ENCODE measurements around the gene TNFRSF6B. TPM values are rescaled to one million over a fixed set of nuclear protein-coding genes. Genes with fewer than 3 reads are reported as not detected.
"Not testable (repeated sequence)": the region's sequence is repeated elsewhere in the genome, so short reads cannot be mapped to it uniquely, and the experiment has no call there.

Gene TNFRSF6B
- total and polyA plus RNA-seq, 4 donors, result 1.6 to 195 (median 32.7) TPM

DNA sequence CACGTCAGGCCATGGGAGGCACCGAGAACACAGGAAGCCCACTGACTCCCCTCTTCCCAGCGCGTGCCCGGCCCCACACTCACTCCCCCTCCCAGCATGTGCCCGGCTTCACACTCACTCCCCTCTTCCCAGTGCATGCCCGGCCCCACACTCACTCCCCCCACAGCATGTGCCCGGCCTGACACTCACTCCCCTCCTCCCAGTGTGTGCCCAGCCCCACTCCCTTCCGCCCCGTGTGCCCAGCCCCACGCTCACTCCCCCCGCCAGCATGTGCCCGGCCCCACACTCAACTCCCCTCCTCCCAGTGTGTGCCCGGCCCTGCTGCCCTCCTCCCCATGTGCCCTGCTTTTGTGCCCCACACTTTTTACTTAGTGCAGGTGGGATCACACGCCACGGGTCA, 28.6 kb upstream of the TNFRSF6B start:
- Histone ChIP-seq H3K9ac (ENCODE audit: insufficient read depth in 1 of 2, low read length in 2 of 2) (no peak overlapping the region), H3K36me3 (ENCODE audit: control insufficient read depth in 4 of 4, insufficient read depth in 4 of 4, low read length in 4 of 4) (peaks cover 0 to 56% (median 18%) of the 10 kb centered on the region in 4 donors), H3K4me3 (no peak overlapping the region), H3K27ac (ENCODE audit: low read depth in 1 of 2, low read length in 1 of 2) (no peak overlapping the region), H3K4me1 (ENCODE audit: control insufficient read depth in 5 of 5, insufficient read depth in 5 of 5, low read length in 5 of 5) (no peaks in the 10 kb centered on the region), H3K27me3 (ENCODE audit: control insufficient read depth in 3 of 3, insufficient read depth in 3 of 3, low read length in 2 of 3) (no peaks in the 10 kb centered on the region), H3K9me3 (ENCODE audit: control insufficient read depth in 4 of 4, insufficient read depth in 3 of 4, low read length in 3 of 4) (no peaks in the 10 kb centered on the region)
- ATAC-seq (ENCODE audit: insufficient read depth, low FRiP score) (no peak), DNase-seq (no peak)
- 92 to 96% methylated on average over 16 of the region's 16 CpGs for WGBS, 2 donors
- TF ChIP-seq, protein P1, sequence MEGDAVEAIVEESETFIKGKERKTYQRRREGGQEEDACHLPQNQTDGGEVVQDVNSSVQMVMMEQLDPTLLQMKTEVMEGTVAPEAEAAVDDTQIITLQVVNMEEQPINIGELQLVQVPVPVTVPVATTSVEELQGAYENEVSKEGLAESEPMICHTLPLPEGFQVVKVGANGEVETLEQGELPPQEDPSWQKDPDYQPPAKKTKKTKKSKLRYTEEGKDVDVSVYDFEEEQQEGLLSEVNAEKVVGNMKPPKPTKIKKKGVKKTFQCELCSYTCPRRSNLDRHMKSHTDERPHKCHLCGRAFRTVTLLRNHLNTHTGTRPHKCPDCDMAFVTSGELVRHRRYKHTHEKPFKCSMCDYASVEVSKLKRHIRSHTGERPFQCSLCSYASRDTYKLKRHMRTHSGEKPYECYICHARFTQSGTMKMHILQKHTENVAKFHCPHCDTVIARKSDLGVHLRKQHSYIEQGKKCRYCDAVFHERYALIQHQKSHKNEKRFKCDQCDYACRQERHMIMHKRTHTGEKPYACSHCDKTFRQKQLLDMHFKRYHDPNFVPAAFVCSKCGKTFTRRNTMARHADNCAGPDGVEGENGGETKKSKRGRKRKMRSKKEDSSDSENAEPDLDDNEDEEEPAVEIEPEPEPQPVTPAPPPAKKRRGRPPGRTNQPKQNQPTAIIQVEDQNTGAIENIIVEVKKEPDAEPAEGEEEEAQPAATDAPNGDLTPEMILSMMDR (IDR thresholded peaks at IDR 0.05; ENCODE audit: control extremely low read depth, extremely low read depth), result no peak

DNA sequence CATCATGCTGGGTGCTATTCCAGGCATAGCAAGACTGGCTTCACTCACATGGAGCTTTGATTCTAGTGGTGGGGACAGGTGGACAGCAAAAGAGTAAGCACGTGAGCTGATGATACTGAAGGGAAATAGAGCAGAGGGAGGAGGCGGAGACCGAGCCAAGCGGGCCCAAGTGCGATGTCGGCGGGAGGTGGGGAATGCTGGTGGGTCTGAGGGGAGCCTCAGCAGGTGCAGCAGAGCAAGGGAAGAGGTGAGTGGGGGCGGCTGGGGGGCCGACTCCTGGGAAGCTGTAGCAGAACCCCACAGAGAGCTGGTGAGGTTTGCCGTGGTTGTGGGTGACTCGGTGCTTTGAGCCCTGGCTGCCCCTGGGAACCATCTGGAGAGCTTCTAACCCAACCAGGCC, 28.1 kb upstream of the TNFRSF6B start:
- H3K9ac ChIP-seq (ENCODE audit: insufficient read depth in 1 of 2, low read length in 2 of 2), result no peak overlapping the region
- no peaks in the 10 kb centered on the region for H3K27me3 ChIP-seq (ENCODE audit: control insufficient read depth in 3 of 3, insufficient read depth in 3 of 3, low read length in 2 of 3)
- no peaks in the 10 kb centered on the region for H3K9me3 ChIP-seq (ENCODE audit: control insufficient read depth in 4 of 4, insufficient read depth in 3 of 4, low read length in 3 of 4)
- 88 to 96% methylated on average over 11 of the region's 11 CpGs for WGBS, 2 donors
- no peak for ATAC-seq (ENCODE audit: insufficient read depth, low FRiP score)
- no peak overlapping the region for H3K27ac ChIP-seq (ENCODE audit: low read depth in 1 of 2, low read length in 1 of 2)
- no peak for DNase-seq
- H3K4me1 ChIP-seq (ENCODE audit: control insufficient read depth in 5 of 5, insufficient read depth in 5 of 5, low read length in 5 of 5), result no peaks in the 10 kb centered on the region
- H3K4me3 ChIP-seq, result no peak overlapping the region
- peaks cover 0 to 52% (median 18%) of the 10 kb centered on the region in 4 donors for H3K36me3 ChIP-seq (ENCODE audit: control insufficient read depth in 4 of 4, insufficient read depth in 4 of 4, low read length in 4 of 4)
- TF ChIP-seq, protein P1 (IDR thresholded peaks at IDR 0.05; ENCODE audit: control extremely low read depth, extremely low read depth), result no peak

DNA sequence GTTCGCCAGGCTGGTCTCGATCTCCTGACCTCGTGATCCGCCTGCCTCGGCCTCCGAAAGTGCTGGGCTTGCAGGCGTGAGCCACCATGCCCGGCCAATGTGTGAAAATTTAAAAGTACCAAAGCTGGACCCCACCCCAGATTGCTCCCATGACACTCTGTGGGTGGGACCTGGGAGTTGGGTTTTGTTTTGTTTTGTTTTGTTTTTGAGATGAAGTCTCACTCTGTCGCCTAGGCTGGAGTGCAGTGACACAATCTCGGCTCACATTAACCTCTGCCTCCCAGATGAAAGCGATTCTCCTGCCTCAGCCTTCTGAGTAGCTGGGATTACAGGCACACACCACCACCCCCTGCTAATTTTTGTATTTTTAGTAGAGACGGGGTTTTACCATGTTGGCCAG, 24.8 kb upstream of the TNFRSF6B start:
- not testable (repeated sequence) for DNase-seq

DNA sequence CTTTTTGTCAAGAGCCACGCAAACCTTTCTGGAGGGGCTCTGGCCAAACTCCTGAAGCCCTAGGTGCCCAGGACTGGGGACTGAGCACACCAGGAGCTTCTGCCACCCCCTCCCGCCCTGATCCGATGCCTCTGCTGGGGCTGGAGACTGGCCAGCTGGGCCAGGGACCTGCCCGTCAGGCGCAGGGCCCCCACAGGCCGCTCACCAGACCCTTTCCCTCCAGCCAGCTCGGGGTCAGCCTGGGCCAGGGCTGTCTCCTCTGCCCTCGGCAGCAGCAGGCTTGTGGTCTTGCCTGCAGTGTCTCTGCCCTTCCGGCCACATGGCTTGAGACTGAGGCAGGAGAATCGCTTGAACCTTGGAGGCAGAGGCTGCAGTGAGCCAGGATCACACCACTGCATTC, 23.8 kb upstream of the TNFRSF6B start:
- DNase-seq, result no peak
- ATAC-seq (ENCODE audit: insufficient read depth, low FRiP score), result no peak
- H3K4me1 ChIP-seq (ENCODE audit: control insufficient read depth in 5 of 5, insufficient read depth in 5 of 5, low read length in 5 of 5), result no peaks in the 10 kb centered on the region
- no peaks in the 10 kb centered on the region for H3K9me3 ChIP-seq (ENCODE audit: control insufficient read depth in 4 of 4, insufficient read depth in 3 of 4, low read length in 3 of 4)
- no peak overlapping the region for H3K4me3 ChIP-seq
- no peak overlapping the region for H3K27ac ChIP-seq (ENCODE audit: low read depth in 1 of 2, low read length in 1 of 2)
- peaks cover 6 to 41% (median 17%) of the 10 kb centered on the region in 4 donors for H3K36me3 ChIP-seq (ENCODE audit: control insufficient read depth in 4 of 4, insufficient read depth in 4 of 4, low read length in 4 of 4)
- 96% methylated on average over 10 of the region's 10 CpGs for WGBS, 2 donors
- H3K9ac ChIP-seq (ENCODE audit: insufficient read depth in 1 of 2, low read length in 2 of 2), result no peak overlapping the region
- TF ChIP-seq, protein P1 (IDR thresholded peaks at IDR 0.05; ENCODE audit: control extremely low read depth, extremely low read depth), result no peak
- no peaks in the 10 kb centered on the region for H3K27me3 ChIP-seq (ENCODE audit: control insufficient read depth in 3 of 3, insufficient read depth in 3 of 3, low read length in 2 of 3)

More for the DNA sequence above, 24.8 kb upstream of the TNFRSF6B start:
- not testable (repeated sequence) for H3K27ac ChIP-seq (ENCODE audit: low read depth in 1 of 2, low read length in 1 of 2); H3K9ac ChIP-seq (ENCODE audit: insufficient read depth in 1 of 2, low read length in 2 of 2); ATAC-seq (ENCODE audit: insufficient read depth, low FRiP score); H3K4me3 ChIP-seq; H3K27me3 ChIP-seq (ENCODE audit: control insufficient read depth in 3 of 3, insufficient read depth in 3 of 3, low read length in 2 of 3); H3K9me3 ChIP-seq (ENCODE audit: control insufficient read depth in 4 of 4, insufficient read depth in 3 of 4, low read length in 3 of 4); H3K4me1 ChIP-seq (ENCODE audit: control insufficient read depth in 5 of 5, insufficient read depth in 5 of 5, low read length in 5 of 5)
- peaks cover 6 to 48% (median 22%) of the 10 kb centered on the region in 4 donors for H3K36me3 ChIP-seq (ENCODE audit: control insufficient read depth in 4 of 4, insufficient read depth in 4 of 4, low read length in 4 of 4)
- 92 to 96% methylated on average over 12 of the region's 12 CpGs for WGBS, 2 donors
